Stimulated activated CD4-positive, alpha-beta T cell treated with anti-CD3 and anti-CD28 coated beads, Interleukin-15, amount 100 ng/mL, for 1 hour (primary cell): ENCODE measurements around the gene CAMK2B.

Experiments
- DNase-seq, 2 donors: peaks; one replicate each; pipeline ENCODE4 v3.0.0-alpha.2; 2020; ENCODE audit warnings: low read depth in 1 of 2, low spot score in 1 of 2

Gene CAMK2B

GRCh38 chr7:44325201-44325671, at the start of gene CAMK2B:
Gene CAMK2B, minus strand, starts transcription at chr7:44325594. Its CDS starts 173 bp downstream, at chr7:44325421.
- DNase-seq, result no peak

GRCh38 chr7:44374007-44374763, 48.8 kb upstream of the CAMK2B start:
- DNase-seq, result no peak

GRCh38 chr7:44373418-44373740, 48.0 kb upstream of the CAMK2B start:
- no peak for DNase-seq

DNA sequence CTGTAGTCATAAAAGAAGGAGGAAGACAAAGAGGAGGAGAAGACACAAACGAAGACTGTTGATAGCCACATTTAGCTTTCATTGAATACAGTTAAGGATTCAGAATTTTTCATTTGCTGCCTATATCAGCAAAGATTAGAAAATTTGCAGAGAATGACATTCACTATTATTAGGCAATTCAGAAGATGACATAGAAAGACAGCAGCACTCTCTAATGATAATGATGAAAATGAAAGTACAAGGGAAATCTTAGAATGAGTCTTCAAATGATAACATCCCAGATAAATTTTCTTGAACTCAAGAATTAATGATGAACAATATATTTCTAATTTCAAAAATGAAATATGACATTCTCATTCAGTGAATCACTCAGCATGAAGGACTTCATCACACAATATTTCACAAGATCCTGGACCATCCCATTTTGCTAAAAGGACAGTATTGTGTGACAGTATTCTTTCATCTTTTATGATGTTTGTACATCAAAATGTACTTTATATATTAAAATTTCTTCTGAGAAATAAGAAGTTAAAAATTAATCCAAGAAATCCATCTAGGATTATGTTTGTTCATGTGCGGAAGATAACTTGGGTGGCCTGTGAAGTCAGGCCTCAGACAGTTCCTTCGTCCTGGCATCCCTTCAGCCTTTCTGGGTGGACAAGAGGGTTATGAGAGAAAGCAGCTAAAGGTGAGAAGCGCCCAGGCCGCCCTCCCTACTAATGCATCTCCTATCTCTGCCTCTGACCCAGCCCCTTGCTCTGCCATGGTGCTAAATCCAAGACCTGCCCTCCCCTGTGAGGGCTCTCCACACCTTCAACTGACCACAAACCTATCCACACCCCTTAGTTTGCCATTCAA, 47.4 kb upstream of the CAMK2B start:
- no peak for DNase-seq

- no peak for DNase-seq
Observed at GRCh38 chr7:44368885-44369284, 43.5 kb upstream of the CAMK2B start.

- DNase-seq, result no peak
Observed at GRCh38 chr7:44368455-44368854, 43.1 kb upstream of the CAMK2B start.

DNA sequence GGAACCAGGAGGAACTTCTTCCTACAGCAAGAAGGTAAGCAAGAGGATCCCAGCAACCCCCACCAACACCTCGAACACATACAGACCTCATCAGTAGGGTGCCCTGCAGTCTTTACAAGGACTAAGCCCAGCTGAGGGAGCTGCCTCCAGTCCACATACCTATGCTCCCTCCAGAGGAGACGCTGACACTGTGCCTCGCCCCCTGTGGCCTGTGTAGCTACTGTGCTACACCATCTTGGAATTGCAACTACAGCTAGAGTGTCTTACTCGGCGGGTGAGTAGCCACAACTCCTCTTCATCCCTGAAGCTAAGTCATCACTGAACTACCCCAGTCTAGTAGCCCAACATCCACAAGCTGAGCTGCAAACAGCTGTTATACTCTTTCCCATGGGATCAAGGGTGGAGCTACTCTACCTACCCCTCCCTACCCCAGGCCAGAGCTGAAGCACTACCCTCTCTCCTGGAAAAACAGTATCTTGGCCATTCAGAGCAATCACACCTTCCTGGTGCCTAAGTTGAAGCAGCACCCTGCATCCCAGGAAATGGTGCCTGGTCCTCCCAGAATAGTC, 42.2 kb upstream of the CAMK2B start:
- DNase-seq, result no peak

- no peak for DNase-seq
Observed at GRCh38 chr7:44366986-44367385, 41.6 kb upstream of the CAMK2B start.

DNA sequence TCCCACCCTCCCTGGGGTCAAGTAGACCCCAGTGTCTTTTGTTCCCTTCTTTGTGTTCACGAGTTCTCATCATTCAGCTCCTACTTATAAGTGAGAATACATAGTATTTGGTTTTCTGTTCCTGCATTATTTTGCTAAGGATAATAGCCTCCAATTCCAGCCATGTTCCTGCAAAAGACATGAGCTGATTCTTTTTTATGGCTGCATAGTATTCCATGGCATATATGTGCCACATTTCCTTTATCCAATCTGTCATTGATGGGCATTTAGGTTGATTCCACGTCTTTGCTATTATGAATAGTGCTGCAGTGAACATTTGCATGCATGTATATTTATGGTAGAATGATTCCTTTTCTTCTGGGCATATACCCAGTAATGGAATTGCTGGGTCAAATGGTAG, 28.3 kb upstream of the CAMK2B start:
- DNase-seq, result no peak

DNA sequence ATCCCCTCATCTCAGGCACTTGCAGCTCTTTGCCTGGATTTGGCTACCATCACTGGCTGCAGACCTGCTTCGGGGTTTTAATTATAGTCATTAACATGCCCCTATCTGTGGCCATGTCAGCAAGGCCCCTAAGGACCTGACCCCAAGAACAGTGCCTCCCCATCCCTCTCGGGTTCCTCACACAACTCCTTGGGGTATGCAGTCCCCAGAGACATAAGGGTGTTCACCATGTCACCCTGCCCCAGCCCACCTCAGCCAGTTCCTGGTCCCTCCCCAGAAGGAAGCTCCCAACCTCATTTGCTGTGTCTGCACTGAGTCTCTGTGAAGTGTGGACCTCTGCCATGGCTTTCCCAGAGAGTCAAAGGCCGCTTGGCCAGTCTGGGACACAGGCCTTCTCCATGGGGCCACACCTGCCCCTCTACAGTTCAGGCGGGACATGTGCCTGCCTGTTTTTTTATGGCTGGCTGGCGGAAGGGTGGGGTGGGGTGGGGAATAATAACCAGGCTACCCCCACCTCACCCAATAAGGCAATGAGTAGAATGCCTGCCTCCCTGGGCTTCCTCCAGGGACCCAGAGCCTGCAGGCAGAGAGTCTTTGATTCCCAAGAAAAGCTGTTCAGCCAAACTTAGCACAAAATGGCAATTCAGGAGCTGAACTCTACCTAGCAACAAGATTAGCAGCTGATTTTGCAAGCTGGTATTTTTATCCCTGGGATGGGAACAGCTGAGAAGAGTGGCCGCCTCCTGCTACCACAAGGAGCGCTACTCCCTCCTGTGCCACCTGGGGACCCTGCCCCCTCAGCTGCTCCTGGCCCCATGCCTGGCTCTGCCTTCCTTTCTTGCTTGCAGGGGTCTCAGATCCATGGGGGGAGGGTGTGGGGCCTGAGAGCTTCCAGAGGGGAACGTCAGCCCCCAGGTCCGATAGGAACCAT, 23.7 kb upstream of the CAMK2B start:
- no peak for DNase-seq

DNA sequence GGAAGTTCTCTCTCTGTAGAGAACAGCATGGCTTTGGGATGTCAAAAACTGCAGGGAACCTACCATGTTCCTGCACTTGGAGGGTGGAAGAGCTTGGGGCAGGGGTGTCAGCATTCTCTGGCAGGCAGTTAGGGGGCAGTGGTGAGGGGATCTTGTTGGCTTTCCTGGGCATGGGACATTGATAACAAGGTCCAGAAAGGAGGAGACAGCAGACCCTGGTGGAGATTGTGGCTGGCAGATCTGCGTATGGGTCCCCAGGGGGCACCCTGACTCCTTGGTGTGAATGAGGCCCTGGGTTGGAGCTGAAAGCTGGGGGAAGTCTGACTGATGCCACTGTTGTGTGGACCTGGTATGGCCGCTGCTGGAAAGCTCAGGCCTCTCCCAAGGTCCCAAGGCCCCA, 22.9 kb upstream of the CAMK2B start:
- DNase-seq, result no peak

DNA sequence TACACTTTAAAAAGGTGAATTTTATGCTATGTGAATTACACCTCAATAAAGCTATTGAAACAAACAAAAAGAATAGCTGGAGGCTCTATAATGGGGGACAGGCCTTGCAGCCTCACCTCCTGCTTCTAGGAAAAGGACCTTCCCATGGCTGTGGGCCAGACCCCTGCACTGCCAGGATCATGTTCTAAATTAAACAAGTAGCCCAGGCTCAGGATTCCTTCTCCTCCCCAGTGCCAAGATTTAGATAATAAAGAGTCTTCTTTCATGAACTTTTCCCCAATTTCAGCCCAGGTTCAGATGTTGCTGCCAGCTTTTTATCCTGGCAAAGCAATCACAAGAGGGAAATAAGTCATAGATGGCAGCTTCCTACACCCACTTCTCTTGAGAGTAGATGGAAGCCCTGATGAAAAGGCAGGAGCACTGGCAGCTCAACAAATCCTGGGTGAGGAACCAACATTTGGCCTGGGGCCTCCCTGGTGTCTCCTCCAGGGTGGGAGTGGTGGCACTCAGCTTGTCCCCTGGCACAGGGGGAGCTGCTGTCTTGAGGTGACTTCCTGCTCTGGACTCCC, 22.2 kb upstream of the CAMK2B start:
- no peak for DNase-seq

- no peak for DNase-seq
Observed at GRCh38 chr7:44346063-44346462, 20.7 kb upstream of the CAMK2B start.

DNA sequence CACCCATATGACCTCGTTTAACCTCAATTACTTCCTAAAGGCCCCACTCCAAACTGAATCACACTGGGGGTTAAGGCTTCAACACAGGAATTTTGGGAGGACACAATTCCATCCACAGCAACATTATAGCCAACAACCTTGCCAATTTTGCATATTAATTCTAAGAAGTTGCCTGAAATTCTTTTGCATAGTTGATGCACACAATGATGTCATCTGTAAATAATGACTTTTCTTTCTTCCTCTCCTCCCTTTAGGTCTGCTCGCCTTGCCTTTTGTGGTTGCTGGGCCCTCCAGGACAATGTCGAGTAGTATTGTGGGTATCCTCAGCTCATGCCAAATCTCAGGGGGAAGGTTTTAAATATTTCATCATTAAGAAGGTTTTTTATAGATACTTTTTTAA, 16.0 kb upstream of the CAMK2B start:
- DNase-seq, result no peak

DNA sequence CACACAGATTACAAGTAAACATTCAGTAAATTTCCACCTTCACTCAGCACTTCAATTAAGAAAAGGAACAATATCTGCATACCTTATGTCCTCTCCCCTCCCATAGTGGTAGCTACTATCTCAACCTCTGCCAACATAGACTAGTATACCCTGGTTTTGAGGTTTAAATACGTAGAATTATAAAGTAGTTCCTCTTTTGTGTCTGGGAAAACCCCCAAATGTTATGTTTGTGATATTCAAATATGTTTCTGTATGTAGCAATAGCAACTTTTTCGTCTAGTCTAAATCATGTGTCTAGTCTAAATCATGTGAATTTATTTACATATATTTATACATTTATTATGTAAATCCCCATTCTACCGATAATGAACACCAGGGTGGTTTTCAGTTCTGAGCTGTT, 13.2 kb upstream of the CAMK2B start:
- no peak for DNase-seq

DNA sequence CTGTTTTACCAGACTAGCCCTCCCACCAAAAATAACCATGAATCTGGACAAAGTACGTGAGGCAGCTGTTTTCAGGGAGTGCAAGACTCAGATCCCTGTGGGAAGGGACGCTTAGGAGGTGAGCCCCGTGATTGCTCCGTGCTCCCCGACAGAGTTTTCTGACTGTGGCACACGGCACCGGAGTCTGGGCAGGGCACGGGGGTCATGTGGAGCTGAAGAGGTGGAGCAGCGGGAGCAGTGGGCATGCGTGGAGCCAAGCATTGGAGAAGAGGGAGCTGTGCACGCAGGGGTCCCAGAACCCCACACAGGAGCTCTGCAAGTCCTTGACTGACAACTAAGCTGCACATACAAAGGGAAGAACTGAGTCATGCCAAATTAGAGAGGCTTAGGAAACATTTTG, 11.1 kb upstream of the CAMK2B start:
- DNase-seq, result no peak

- DNase-seq, result no peak
Observed at GRCh38 chr7:44335184-44335583, 9.8 kb upstream of the CAMK2B start.

DNA sequence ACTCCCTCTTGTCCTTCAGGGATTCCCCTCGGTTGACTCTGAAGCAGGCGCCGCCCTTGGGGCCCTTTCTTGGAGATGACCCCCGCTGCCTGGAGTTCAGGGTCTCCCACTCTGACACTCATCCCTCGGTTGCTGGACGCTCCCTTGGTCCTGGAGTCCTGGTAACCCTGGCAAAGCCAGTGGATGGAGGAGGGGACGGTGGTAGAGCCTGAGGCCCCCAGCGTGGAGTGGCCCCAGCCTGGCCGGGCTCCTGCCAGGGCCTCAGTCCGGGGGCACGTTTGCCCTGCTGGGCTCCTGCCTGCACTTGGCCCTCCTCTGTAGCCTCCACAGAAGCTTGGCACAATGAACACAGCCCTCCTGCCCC, 9.3 kb upstream of the CAMK2B start:
- DNase-seq, result no peak

GRCh38 chr7:44333911-44334733, 8.7 kb upstream of the CAMK2B start:
- no peak for DNase-seq

GRCh38 chr7:44331682-44332081, 6.3 kb upstream of the CAMK2B start:
- no peak for DNase-seq
